PC-9 (cell line): ENCODE measurements around the gene FOXP3. TPM values are rescaled to one million over a fixed set of nuclear protein-coding genes. Genes with fewer than 3 reads are reported as not detected.

ENCODE experiments used
- BruUV-seq: library from RNA; stranded (reverse); fragments of 400-500 nt; replicated peaks from 2 replicates; lab custom pipeline; 2021; lab: Mats Ljungman, UMichigan
- CTCF ChIA-PET: fragments of 300-600 bp; sonication (Branson Sonifier 250); formaldehyde crosslinking; loops from one replicate; lab custom pipeline; 2022; ENCODE audit warnings: antibody characterized with exemption; lab: Charles Lee
- POLR2A ChIA-PET: fragments of 300-600 bp; sonication (Branson Sonifier 250); formaldehyde crosslinking; loops from one replicate; lab custom pipeline; 2022; ENCODE audit warnings: antibody characterized with exemption; ENCODE audit not compliant: unreplicated experiment; lab: Charles Lee
- DNase-seq, 2 experiments: peaks; one replicate each; pipeline versions ENCODE4 v3.0.0 to v3.0.0-alpha.2; 2015 to 2022; ENCODE audit warnings: mixed read lengths in 1 of 2
- H2AFZ ChIP-seq: fragments of 200-600 bp; sonication (generic); 2 replicates; pipeline ENCODE4 v1.8.1; 2017; ENCODE audit warnings: antibody characterized with exemption
- H3F3A ChIP-seq: fragments of 200-600 bp; sonication (generic); 2 replicates; pipeline ENCODE4 v1.8.1; 2017; ENCODE audit warnings: antibody characterized with exemption, mild to moderate bottlenecking, low read depth; ENCODE audit not compliant: insufficient read depth
- H3K27ac ChIP-seq: fragments of 200-600 bp; sonication (generic); 2 replicates; pipeline ENCODE4 v1.6.1; 2016; ENCODE audit warnings: mixed run types
- H3K27me3 ChIP-seq: fragments of 200-600 bp; sonication (generic); 2 replicates; pipeline ENCODE4 v1.6.1; 2016; ENCODE audit warnings: low read depth, mixed run types; ENCODE audit not compliant: insufficient read depth
- H3K36me3 ChIP-seq: fragments of 200-600 bp; sonication (generic); 2 replicates; pipeline ENCODE4 v1.6.1; 2016; ENCODE audit warnings: low read depth, mixed run types
- H3K4me1 ChIP-seq: fragments of 200-600 bp; sonication (generic); replicated peaks from 2 replicates; pipeline ENCODE4 v1.6.1; 2016; ENCODE audit warnings: mixed run types; ENCODE audit not compliant: insufficient read depth
- H3K4me2 ChIP-seq: fragments of 200-600 bp; sonication (generic); 2 replicates; pipeline ENCODE4 v1.6.1; 2017; ENCODE audit warnings: mixed run types
- H3K4me3 ChIP-seq: fragments of 200-600 bp; sonication (generic); 2 replicates; pipeline ENCODE4 v1.6.1; 2016; ENCODE audit warnings: mixed run types
- H3K79me2 ChIP-seq: fragments of 200-600 bp; sonication (generic); 2 replicates; pipeline ENCODE4 v1.6.1; 2017; ENCODE audit warnings: low read depth, mixed run types
- H3K9me2 ChIP-seq: fragments of 200-600 bp; sonication (generic); 2 replicates; pipeline ENCODE4 v1.8.1; 2017; ENCODE audit warnings: mild to moderate bottlenecking; ENCODE audit not compliant: insufficient read depth
- H3K9me3 ChIP-seq: fragments of 200-600 bp; sonication (generic); 2 replicates; pipeline ENCODE4 v1.8.1; 2016; ENCODE audit warnings: low read depth; ENCODE audit not compliant: insufficient read depth
- H4K20me1 ChIP-seq: fragments of 200-600 bp; sonication (generic); 2 replicates; pipeline ENCODE4 v1.8.1; 2017; ENCODE audit not compliant: insufficient read depth
- CTCF ChIP-seq: fragments of 200-600 bp; sonication (generic); conservative IDR thresholded peaks from 2 replicates; pipeline ENCODE4 v1.6.1; 2017; ENCODE audit warnings: mixed run types, antibody characterized with exemption, mild to moderate bottlenecking, moderate library complexity
- EZH2 ChIP-seq: fragments of 200-600 bp; sonication (generic); IDR thresholded peaks from 2 replicates; pipeline ENCODE4 v1.8.0; 2017; ENCODE audit warnings: antibody characterized with exemption, low read depth
- intact Hi-C: fragments of 100-400 bp; cut with micrococcal nuclease; formaldehyde crosslinking; loops from one replicate; pipeline ENCODE4 v1.10.0; 2022; ENCODE audit not compliant: unreplicated experiment
- total RNA-seq: library from RNA; stranded (reverse); gene quantifications from 2 replicates; pipeline ENCODE4 v1.2.3, GENCODE V29; 2021

The FOXP3 gene
- total RNA-seq, 1 experiment from 2014 or later, result not detected

GRCh38 chrX:49292400-49293362 is 28.2 kb upstream of the FOXP3 start:
- TF ChIP-seq CTCF (no peak), EZH2 (no peak)
- DNase-seq, result no peak
- Histone ChIP-seq H3K36me3 (no peaks in the 10 kb centered on the region), H3F3A (no peaks in the 10 kb centered on the region), H3K79me2 (no peaks in the 10 kb centered on the region), H3K27ac (no peak overlapping the region), H4K20me1 (no peaks in the 10 kb centered on the region), H3K4me3 (no peak overlapping the region), H3K4me2 (no peak overlapping the region), H3K9me3 (no peaks in the 10 kb centered on the region), H3K4me1 (no peaks in the 10 kb centered on the region), H3K9me2 (no peaks in the 10 kb centered on the region), H3K27me3 (no peaks in the 10 kb centered on the region), H2AFZ (no peak overlapping the region)
- ChIA-PET POLR2A (no interaction called here), CTCF (no interaction called here)
- BruUV-seq, result no TSS peak
- intact Hi-C loops, result loop anchor here (5.0 kb wide), 1 partner anchor 460 kb away; no protein-coding TSS in a partner anchor

GRCh38 chrX:49291615-49292337 is 27.3 kb upstream of the FOXP3 start:
- CTCF ChIA-PET, result no interaction called here

More at GRCh38 chrX:49291615-49292337, 27.3 kb upstream of the FOXP3 start:
- DNase-seq, result peak in 1 of 2 experiments; percentile 33
- Histone ChIP-seq H2AFZ (no peak overlapping the region), H3K4me1 (no peaks in the 10 kb centered on the region), H3K9me2 (no peaks in the 10 kb centered on the region), H3K27ac (no peak overlapping the region), H3K9me3 (no peaks in the 10 kb centered on the region), H4K20me1 (no peaks in the 10 kb centered on the region), H3K36me3 (no peaks in the 10 kb centered on the region), H3K79me2 (no peaks in the 10 kb centered on the region), H3K4me3 (no peak overlapping the region), H3F3A (no peaks in the 10 kb centered on the region), H3K27me3 (no peaks in the 10 kb centered on the region), H3K4me2 (no peak overlapping the region)
- POLR2A ChIA-PET, result no interaction called here
- TF ChIP-seq EZH2 (no peak), CTCF (peak; percentile 51)
- no TSS peak for BruUV-seq
- intact Hi-C loops, result loop anchor here (5.0 kb wide), 1 partner anchor 461 kb away; no protein-coding TSS in a partner anchor
